ENCODE data around the gene VPS13D. TPM values are rescaled to one million over a fixed set of nuclear protein-coding genes. Genes with fewer than 3 reads are reported as not detected.

VPS13D gene
- total and polyA plus RNA-seq, 10 of the 15 experiments (the other 5 are each of a cell fraction or from before 2014, with no cell fraction given): 1.4 to 16.9 (median 8.5) TPM

DNA sequence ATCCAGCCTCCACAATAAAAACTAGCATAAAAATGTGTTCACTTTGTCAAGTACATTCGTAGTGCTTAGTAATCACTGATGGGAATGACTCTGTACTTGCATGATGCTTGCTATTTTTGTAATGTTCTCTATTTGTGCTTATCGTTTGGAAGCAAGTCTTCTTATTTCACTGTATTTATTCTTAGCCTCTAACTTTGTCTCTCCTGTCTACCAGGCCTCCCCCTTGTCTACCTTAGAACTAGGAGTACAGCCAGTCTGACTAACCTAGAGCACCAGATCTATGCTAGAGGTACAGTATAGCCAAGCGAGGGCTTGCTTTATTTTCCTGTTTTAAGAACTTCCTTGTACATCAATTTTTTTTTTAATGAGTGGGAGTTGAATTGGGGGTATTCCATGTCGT is 108.2 kb downstream of the VPS13D start:
- Histone ChIP-seq H3K4me1 (ENCODE audit: control insufficient read depth, insufficient read depth, low read length) (no peaks in the 10 kb centered on the region), H2AFZ (ENCODE audit: control insufficient read depth, low read depth, low read length) (no peak overlapping the region), H4K20me1 (ENCODE audit: control insufficient read depth, insufficient read depth) (no peaks in the 10 kb centered on the region), H3K4me2 (ENCODE audit: control insufficient read depth, insufficient read depth) (no peak overlapping the region), H3K27me3 (replicated peaks in 1 of 2; ENCODE audit: control insufficient read depth in 2 of 2, insufficient read depth in 2 of 2, low read length in 1 of 2) (no peaks in the 10 kb centered on the region), H3K4me3 (no peak overlapping the region), H3K9ac (ENCODE audit: control insufficient read depth, insufficient read depth, low read length) (no peak overlapping the region), H3K79me2 (ENCODE audit: control insufficient read depth, insufficient read depth, low read length) (no peaks in the 10 kb centered on the region), H3K36me3 (ENCODE audit: control insufficient read depth in 2 of 2, insufficient read depth in 2 of 2, low read length in 1 of 2) (peaks cover 0 to 8% of the 10 kb centered on the region in 2 experiments; a peak in 2 of 4 replicates), H3K27ac (ENCODE audit: control insufficient read depth, insufficient read depth) (no peak overlapping the region), H3K9me3 (replicated peaks; ENCODE audit: control insufficient read depth, insufficient read depth, low read length) (no peaks in the 10 kb centered on the region)
- CTCF ChIA-PET: no interaction called here
- RAD21 ChIA-PET (ENCODE audit: unreplicated experiment): no interaction called here
- intact Hi-C loops (cut with micrococcal nuclease; ENCODE audit: unreplicated experiment) (no loop called here), in situ Hi-C loops (cut with MboI) (no loop called here)
- POLR2A ChIA-PET: no interaction called here
- SMC1A ChIA-PET (ENCODE audit: uncharacterized antibody, unreplicated experiment): no interaction called here
- 85% methylated on average over 4 of the region's 4 CpGs for WGBS (ENCODE audit: insufficient coverage, insufficient replicate concordance, low lambda C conversion rate, missing lambda C conversion rate)
- DNase-seq (ENCODE audit: low read depth, low spot score): no peak
- TF ChIP-seq SMARCA5 (IDR thresholded peaks at IDR 0.05): no peak
- TF ChIP-seq TARDBP (IDR thresholded peaks at IDR 0.05; ENCODE audit: borderline replicate concordance): no peak
- TF ChIP-seq, protein P1, sequence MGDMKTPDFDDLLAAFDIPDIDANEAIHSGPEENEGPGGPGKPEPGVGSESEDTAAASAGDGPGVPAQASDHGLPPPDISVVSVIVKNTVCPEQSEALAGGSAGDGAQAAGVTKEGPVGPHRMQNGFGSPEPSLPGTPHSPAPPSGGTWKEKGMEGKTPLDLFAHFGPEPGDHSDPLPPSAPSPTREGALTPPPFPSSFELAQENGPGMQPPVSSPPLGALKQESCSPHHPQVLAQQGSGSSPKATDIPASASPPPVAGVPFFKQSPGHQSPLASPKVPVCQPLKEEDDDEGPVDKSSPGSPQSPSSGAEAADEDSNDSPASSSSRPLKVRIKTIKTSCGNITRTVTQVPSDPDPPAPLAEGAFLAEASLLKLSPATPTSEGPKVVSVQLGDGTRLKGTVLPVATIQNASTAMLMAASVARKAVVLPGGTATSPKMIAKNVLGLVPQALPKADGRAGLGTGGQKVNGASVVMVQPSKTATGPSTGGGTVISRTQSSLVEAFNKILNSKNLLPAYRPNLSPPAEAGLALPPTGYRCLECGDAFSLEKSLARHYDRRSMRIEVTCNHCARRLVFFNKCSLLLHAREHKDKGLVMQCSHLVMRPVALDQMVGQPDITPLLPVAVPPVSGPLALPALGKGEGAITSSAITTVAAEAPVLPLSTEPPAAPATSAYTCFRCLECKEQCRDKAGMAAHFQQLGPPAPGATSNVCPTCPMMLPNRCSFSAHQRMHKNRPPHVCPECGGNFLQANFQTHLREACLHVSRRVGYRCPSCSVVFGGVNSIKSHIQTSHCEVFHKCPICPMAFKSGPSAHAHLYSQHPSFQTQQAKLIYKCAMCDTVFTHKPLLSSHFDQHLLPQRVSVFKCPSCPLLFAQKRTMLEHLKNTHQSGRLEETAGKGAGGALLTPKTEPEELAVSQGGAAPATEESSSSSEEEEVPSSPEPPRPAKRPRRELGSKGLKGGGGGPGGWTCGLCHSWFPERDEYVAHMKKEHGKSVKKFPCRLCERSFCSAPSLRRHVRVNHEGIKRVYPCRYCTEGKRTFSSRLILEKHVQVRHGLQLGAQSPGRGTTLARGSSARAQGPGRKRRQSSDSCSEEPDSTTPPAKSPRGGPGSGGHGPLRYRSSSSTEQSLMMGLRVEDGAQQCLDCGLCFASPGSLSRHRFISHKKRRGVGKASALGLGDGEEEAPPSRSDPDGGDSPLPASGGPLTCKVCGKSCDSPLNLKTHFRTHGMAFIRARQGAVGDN (IDR thresholded peaks at IDR 0.05): no peak
- TF ChIP-seq ATF7 (IDR thresholded peaks at IDR 0.05; ENCODE audit: low read depth): no peak
- TF ChIP-seq POLR2A (IDR thresholded peaks at IDR 0.05; ENCODE audit: low read depth, low read length): no peak
- TF ChIP-seq, protein P2, sequence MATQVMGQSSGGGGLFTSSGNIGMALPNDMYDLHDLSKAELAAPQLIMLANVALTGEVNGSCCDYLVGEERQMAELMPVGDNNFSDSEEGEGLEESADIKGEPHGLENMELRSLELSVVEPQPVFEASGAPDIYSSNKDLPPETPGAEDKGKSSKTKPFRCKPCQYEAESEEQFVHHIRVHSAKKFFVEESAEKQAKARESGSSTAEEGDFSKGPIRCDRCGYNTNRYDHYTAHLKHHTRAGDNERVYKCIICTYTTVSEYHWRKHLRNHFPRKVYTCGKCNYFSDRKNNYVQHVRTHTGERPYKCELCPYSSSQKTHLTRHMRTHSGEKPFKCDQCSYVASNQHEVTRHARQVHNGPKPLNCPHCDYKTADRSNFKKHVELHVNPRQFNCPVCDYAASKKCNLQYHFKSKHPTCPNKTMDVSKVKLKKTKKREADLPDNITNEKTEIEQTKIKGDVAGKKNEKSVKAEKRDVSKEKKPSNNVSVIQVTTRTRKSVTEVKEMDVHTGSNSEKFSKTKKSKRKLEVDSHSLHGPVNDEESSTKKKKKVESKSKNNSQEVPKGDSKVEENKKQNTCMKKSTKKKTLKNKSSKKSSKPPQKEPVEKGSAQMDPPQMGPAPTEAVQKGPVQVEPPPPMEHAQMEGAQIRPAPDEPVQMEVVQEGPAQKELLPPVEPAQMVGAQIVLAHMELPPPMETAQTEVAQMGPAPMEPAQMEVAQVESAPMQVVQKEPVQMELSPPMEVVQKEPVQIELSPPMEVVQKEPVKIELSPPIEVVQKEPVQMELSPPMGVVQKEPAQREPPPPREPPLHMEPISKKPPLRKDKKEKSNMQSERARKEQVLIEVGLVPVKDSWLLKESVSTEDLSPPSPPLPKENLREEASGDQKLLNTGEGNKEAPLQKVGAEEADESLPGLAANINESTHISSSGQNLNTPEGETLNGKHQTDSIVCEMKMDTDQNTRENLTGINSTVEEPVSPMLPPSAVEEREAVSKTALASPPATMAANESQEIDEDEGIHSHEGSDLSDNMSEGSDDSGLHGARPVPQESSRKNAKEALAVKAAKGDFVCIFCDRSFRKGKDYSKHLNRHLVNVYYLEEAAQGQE (IDR thresholded peaks at IDR 0.05; ENCODE audit: low read depth, low read length): no peak
- TF ChIP-seq, protein P3, sequence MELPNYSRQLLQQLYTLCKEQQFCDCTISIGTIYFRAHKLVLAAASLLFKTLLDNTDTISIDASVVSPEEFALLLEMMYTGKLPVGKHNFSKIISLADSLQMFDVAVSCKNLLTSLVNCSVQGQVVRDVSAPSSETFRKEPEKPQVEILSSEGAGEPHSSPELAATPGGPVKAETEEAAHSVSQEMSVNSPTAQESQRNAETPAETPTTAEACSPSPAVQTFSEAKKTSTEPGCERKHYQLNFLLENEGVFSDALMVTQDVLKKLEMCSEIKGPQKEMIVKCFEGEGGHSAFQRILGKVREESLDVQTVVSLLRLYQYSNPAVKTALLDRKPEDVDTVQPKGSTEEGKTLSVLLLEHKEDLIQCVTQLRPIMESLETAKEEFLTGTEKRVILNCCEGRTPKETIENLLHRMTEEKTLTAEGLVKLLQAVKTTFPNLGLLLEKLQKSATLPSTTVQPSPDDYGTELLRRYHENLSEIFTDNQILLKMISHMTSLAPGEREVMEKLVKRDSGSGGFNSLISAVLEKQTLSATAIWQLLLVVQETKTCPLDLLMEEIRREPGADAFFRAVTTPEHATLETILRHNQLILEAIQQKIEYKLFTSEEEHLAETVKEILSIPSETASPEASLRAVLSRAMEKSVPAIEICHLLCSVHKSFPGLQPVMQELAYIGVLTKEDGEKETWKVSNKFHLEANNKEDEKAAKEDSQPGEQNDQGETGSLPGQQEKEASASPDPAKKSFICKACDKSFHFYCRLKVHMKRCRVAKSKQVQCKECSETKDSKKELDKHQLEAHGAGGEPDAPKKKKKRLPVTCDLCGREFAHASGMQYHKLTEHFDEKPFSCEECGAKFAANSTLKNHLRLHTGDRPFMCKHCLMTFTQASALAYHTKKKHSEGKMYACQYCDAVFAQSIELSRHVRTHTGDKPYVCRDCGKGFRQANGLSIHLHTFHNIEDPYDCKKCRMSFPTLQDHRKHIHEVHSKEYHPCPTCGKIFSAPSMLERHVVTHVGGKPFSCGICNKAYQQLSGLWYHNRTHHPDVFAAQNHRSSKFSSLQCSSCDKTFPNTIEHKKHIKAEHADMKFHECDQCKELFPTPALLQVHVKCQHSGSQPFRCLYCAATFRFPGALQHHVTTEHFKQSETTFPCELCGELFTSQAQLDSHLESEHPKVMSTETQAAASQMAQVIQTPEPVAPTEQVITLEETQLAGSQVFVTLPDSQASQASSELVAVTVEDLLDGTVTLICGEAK (IDR thresholded peaks at IDR 0.05; ENCODE audit: borderline replicate concordance): no peak
- TF ChIP-seq, protein P4, sequence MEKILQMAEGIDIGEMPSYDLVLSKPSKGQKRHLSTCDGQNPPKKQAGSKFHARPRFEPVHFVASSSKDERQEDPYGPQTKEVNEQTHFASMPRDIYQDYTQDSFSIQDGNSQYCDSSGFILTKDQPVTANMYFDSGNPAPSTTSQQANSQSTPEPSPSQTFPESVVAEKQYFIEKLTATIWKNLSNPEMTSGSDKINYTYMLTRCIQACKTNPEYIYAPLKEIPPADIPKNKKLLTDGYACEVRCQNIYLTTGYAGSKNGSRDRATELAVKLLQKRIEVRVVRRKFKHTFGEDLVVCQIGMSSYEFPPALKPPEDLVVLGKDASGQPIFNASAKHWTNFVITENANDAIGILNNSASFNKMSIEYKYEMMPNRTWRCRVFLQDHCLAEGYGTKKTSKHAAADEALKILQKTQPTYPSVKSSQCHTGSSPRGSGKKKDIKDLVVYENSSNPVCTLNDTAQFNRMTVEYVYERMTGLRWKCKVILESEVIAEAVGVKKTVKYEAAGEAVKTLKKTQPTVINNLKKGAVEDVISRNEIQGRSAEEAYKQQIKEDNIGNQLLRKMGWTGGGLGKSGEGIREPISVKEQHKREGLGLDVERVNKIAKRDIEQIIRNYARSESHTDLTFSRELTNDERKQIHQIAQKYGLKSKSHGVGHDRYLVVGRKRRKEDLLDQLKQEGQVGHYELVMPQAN (conservative IDR thresholded peaks at IDR 0.05): no peak
- BruUV-seq (replicated peaks): no TSS peak
- no peak for FAIRE-seq
- no peak for ATAC-seq
